ENCODE results near the gene GALNTL6.

DNA sequence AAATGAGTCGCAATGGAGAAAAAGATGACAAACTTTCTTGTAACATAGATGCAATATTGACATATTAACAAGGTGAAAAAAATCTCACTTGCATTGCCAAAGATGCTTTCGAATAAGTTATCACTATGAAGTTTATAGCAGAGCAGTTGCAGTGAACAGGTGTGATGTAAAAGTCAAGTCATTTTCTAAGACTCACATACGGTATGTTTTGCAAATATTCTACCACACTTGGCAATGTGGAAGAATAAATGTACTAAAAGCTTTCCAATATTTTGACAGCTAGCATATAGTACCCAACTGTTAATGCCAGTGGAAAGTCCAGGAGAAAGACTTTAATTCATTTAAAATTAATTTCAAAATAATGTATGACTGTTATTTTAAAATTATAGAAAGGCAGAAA, 76.5 kb downstream of the GALNTL6 start:
- TF ChIP-seq, protein P1, sequence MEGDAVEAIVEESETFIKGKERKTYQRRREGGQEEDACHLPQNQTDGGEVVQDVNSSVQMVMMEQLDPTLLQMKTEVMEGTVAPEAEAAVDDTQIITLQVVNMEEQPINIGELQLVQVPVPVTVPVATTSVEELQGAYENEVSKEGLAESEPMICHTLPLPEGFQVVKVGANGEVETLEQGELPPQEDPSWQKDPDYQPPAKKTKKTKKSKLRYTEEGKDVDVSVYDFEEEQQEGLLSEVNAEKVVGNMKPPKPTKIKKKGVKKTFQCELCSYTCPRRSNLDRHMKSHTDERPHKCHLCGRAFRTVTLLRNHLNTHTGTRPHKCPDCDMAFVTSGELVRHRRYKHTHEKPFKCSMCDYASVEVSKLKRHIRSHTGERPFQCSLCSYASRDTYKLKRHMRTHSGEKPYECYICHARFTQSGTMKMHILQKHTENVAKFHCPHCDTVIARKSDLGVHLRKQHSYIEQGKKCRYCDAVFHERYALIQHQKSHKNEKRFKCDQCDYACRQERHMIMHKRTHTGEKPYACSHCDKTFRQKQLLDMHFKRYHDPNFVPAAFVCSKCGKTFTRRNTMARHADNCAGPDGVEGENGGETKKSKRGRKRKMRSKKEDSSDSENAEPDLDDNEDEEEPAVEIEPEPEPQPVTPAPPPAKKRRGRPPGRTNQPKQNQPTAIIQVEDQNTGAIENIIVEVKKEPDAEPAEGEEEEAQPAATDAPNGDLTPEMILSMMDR (conservative IDR thresholded peaks at IDR 0.05; ENCODE audit: low read length) = no peak
- no peak for TF ChIP-seq EZH2phosphoT487 (IDR thresholded peaks at IDR 0.05; ENCODE audit: borderline replicate concordance)
